Measurements from ENCODE around the gene THSD4.
"Not testable (repeated sequence)": the region's sequence is repeated elsewhere in the genome, so short reads cannot be mapped to it uniquely, and the experiment has no call there.

Gene THSD4

GRCh38 chr15:71386448-71387236 is 271.4 kb downstream of the THSD4 start:
- no peak for DNase-seq (ENCODE audit: low read depth)

GRCh38 chr15:71387810-71388209 is 272.5 kb downstream of the THSD4 start:
- no peak for DNase-seq (ENCODE audit: low read depth)

- no peak for DNase-seq (ENCODE audit: low read depth)
These were observed 274.8 kb downstream of the THSD4 start for GRCh38 chr15:71390096-71390495.

GRCh38 chr15:71391421-71392088 is 276.3 kb downstream of the THSD4 start:
- no peak for DNase-seq (ENCODE audit: low read depth)

DNA sequence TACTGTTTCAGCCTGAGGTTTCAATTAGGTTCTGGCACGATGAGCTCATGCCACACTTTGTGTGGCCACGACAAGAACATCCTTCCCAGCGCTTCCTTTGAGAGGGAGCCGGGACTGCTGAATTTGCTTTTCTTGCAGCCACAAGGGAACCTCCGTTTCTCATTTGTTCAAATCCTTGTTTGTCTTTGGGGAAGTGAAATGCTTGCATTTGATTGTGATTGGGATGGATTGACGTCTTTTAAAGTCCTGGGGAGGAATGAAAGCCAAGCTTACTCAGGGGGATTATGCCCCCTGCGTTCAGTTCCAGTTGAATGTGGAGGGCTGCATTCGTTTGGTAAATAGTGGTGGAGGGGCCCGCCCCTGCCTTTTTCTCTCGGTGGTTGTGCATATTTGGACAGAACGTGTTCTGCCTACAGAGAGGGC is 277.6 kb downstream of the THSD4 start:
- no peak for DNase-seq (ENCODE audit: low read depth)

- no peak for DNase-seq (ENCODE audit: low read depth)
These were observed 278.1 kb downstream of the THSD4 start for GRCh38 chr15:71393383-71393782.

GRCh38 chr15:71396536-71397125 is 281.4 kb downstream of the THSD4 start:
- no peak for DNase-seq (ENCODE audit: low read depth)

GRCh38 chr15:71397377-71397776 is 282.1 kb downstream of the THSD4 start:
- DNase-seq (ENCODE audit: low read depth) = no peak

DNA sequence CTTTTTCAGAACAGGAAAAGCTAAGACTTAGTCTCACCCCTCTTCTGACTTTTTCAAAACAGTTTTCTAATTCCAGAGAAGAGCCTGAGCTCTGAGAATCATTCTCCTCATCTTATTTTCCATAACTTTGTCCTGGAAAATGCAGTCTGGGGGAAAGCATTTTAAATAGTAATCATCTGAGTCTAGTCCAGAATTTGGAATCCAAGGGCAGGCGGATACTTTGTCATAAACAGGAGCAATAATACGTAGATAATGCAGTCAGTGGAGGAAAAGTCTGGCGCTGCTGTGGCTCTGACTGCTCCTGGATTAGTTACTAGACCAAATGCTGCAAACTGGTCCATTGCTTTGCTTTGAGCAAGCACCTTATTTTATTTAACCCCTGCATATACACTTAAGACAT is 285.0 kb downstream of the THSD4 start:
- DNase-seq (ENCODE audit: low read depth) = no peak

DNA sequence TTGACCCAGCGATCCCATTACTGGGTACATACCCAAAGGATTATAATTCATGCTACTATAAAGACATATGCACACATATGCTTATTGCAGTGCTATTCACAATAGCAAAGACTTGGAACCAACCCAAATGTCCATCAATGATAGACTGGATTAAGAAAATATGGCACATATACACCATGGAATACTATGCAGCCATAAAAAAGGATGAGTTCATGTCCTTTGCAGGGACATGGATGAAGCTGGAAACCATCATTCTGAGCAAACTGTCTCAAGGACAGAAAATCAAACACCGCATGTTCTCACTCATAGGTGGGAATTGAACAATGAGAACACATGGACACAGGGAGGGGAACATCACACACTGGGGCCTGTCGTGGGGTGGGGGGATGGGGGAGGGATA is 286.5 kb downstream of the THSD4 start:
- DNase-seq (ENCODE audit: low read depth) = not testable (repeated sequence)

DNA sequence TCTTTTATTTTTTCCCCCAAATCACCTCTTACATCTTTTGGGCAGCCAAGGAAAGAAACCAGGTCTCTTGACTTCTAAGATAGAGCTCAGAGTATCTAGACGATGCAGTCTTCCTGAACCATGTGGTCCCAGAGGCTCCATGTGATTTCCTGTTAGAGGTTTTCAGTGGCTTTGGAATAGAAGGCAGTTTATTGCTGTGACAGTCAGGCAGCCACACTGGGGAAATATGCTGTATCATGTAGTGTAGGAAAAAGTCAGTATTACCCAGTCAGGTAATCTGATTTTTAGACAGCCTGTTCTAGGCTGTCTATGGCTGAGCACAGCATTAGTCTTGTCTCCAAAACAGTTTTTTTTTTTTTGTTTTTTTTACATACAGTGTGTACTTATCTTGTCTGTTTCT is 294.3 kb downstream of the THSD4 start:
- DNase-seq (ENCODE audit: low read depth) = no peak

DNA sequence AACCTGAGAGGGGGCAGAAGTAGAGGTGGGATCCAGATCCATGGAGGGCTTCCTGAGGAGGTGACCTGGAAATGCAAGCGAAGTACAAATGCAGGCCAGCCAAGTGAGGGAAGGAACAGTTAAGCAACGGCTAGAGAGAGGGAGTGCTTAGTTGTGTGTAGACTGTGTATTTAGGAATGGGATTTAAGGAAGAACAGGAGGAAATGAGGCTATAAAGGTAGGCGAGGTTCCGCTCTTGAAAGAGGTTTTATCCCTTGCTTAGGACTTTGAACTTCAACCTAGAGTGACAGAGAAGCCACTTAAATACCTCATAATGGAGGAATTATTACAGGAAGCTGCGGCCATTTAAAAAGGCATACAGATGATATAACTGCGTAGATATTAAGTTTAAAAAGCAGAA is 295.1 kb downstream of the THSD4 start:
- no peak for DNase-seq (ENCODE audit: low read depth)

DNA sequence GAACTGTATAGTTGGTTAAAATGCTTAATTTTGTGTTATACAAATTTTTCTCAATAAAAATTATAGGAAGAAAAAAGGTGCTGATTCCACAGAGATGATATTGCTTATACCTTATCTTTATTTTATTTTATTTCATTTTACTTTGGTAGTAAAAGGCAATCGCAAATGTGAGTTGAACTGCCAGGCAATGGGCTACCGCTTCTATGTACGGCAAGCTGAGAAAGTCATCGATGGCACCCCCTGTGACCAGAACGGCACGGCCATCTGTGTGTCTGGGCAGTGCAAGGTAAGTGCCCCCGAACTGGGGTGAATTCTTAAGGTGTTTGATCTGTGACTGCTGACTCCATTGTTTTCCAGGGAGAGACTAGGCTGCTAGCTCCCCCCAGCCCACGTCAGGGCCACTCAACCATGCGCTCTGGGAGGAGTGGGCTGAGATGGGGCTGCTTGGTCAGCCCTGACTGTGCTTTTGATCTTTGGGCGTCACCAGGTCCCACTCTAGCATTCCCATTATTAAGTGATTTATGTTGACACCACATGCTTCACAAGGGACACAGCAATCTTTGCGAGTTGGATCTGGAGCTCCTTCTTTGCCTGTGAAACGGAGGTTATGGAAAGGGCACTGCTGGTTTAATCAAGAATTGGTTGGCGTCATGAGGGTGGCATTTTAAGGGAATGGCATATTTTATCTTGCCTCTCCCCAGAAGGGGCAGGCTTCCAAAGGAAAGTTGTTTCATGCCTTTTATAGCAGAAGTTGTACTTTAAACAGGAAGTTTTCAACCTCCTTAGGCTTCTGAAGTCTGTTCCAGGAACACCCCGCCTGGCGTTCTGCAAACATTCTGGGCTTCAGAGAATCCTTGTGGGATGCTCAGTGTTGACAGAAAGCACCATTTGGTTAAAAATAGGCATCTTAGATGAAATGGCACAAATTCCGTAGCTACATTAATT is 296.5 kb downstream of the THSD4 start:
- no peak for DNase-seq (ENCODE audit: low read depth)

GRCh38 chr15:71413419-71413818 is 298.1 kb downstream of the THSD4 start:
- no peak for DNase-seq (ENCODE audit: low read depth)

- no peak for DNase-seq (ENCODE audit: low read depth)
These were observed 299.6 kb downstream of the THSD4 start for GRCh38 chr15:71414853-71415252.

DNA sequence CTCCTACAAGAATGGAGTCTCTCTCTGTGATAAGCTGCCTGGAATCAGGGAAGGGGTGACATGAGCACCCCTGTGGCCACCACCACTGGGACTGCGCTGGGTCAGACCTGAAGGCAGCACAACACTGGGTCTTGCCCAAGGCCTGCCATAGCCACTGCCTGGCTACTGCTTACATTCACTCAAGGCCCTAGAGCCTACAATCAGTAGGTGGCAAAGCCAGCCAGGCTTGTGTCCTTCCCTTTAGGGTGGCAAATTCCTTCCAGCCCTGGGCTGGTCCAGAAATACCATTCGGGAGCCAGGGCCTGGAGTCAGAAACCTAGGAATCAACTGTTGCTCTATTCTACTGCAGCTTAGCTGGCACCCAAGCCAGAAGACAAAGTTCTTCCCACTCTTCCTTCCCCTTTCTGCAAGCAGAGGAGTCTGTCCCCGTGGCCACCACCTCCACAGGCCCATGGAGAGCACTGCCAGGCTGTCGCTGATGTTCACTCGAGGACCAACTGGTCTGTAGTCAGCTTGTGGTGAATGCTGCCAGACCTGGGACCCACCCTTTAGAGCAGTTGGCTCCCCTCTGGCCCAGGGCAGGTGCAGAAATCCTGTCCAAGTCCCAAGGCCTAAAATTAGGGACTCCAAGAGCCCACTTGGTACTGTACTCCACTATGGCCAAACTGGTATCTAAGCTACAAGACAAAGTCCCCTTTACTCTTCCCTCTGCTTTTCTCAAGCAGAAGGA is 307.4 kb downstream of the THSD4 start:
- DNase-seq (ENCODE audit: low read depth) = no peak

DNA sequence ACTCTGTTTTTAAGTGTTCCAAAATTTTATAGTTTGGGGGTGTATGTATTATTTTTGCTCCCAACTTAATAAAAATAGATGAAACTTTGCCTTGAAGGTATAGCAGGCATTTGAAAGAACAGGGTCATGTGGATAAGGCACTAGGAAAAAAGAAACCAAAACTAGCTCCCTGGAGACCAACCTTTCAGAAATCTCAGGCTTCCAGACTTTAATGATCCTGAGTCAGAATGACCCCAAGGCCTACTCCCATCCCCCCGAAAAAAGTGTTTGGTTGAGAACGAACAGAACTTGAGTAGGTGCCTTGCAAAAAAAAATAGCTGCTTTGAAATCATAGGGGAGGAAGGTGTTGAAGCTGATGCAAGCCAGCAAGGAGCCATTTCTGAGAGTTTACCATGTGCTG is 309.5 kb downstream of the THSD4 start:
- DNase-seq (ENCODE audit: low read depth) = no peak

GRCh38 chr15:71425388-71425787 is 310.1 kb downstream of the THSD4 start:
- DNase-seq (ENCODE audit: low read depth) = no peak

- DNase-seq (ENCODE audit: low read depth) = no peak
These were observed 311.5 kb downstream of the THSD4 start for GRCh38 chr15:71426792-71427191.

DNA sequence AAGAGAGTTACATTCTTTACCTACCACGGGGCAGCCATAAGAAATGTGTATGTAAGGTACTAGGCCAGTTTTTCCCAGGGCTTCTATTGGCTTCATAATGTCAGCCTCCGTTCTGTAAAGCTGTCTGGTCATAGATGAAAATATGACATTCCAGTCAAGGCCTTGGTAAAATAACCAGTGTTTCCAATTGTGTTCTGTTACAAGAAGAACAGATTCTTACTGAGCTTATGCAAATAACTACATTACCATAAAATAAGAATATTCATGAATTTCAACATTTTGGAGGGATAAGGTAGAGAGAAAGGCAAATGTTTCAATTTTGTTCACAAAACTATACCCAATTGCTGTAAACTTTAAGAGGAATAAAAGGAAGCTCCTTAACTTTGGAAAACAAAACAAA is 315.5 kb downstream of the THSD4 start:
- DNase-seq (ENCODE audit: low read depth) = no peak
